ENCODE results near the gene SLC7A1. TPM values are rescaled to one million over a fixed set of nuclear protein-coding genes. Genes with fewer than 3 reads are reported as not detected.

SLC7A1 gene
- total and polyA plus RNA-seq, 3 donors from 2014 or later = 21.4 to 35.7 (median 27.0) TPM

GRCh38 chr13:29505511-29505910 is 90.0 kb downstream of the SLC7A1 start:
- intact Hi-C loops (cut with DNase I; ENCODE audit: low total_unique reads) = loop anchor here (10.0 kb wide), 1 partner anchor 609 kb away; no protein-coding TSS in a partner anchor
- WGBS, 2 donors = 68 to 84% methylated on average over 14 to 17 of the region's 17 CpGs
- Histone ChIP-seq H3K4me1 (peaks cover 4% of the 10 kb centered on the region), H3K9me3 (no peaks in the 10 kb centered on the region), H3K27ac (no peak overlapping the region), H3K4me3 (no peak overlapping the region), H3K27me3 (no peaks in the 10 kb centered on the region), H3K36me3 (ENCODE audit: low read depth, missing control alignments) (no peaks in the 10 kb centered on the region)
- no peak for DNase-seq
- no peak for TF ChIP-seq CTCF (IDR thresholded peaks at IDR 0.05)
- TF ChIP-seq POLR2A (IDR thresholded peaks at IDR 0.05) = no peak

- no peak for DNase-seq
- Histone ChIP-seq H3K27ac (no peak overlapping the region), H3K27me3 (no peaks in the 10 kb centered on the region), H3K9me3 (no peaks in the 10 kb centered on the region), H3K4me1 (peaks cover 4% of the 10 kb centered on the region), H3K36me3 (ENCODE audit: low read depth, missing control alignments) (no peaks in the 10 kb centered on the region), H3K4me3 (no peak overlapping the region)
- intact Hi-C loops (cut with DNase I; ENCODE audit: low total_unique reads) = loop anchor here (10.0 kb wide), 1 partner anchor 610 kb away; no protein-coding TSS in a partner anchor
- 88 to 92% methylated on average over 9 to 15 of the region's 15 CpGs for WGBS, 2 donors
- TF ChIP-seq CTCF (IDR thresholded peaks at IDR 0.05) (no peak), POLR2A (IDR thresholded peaks at IDR 0.05) (no peak)
Observed at GRCh38 chr13:29504691-29505090, 90.8 kb downstream of the SLC7A1 start.

GRCh38 chr13:29503041-29503837 is 92.2 kb downstream of the SLC7A1 start:
- Histone ChIP-seq H3K36me3 (ENCODE audit: low read depth, missing control alignments) (no peaks in the 10 kb centered on the region), H3K4me1 (no peaks in the 10 kb centered on the region), H3K27me3 (no peaks in the 10 kb centered on the region), H3K4me3 (peak overlapping the region in 1 of 2 donors; percentile 7), H3K27ac (no peak overlapping the region), H3K9me3 (no peaks in the 10 kb centered on the region)
- WGBS, 2 donors = 46 to 47% methylated on average over 32 of the region's 32 CpGs
- peak; percentile 37 for DNase-seq
- intact Hi-C loops (cut with DNase I; ENCODE audit: low total_unique reads) = loop anchor here (10.0 kb wide), 1 partner anchor 612 kb away; no protein-coding TSS in a partner anchor
- TF ChIP-seq CTCF (IDR thresholded peaks at IDR 0.05) (no peak), POLR2A (IDR thresholded peaks at IDR 0.05) (no peak)

- intact Hi-C loops (cut with DNase I; ENCODE audit: low total_unique reads) = loop anchor here (10.0 kb wide), 1 partner anchor 612 kb away; no protein-coding TSS in a partner anchor
- Histone ChIP-seq H3K4me3 (peak overlapping the region in 1 of 2 donors; percentile 7), H3K36me3 (ENCODE audit: low read depth, missing control alignments) (no peaks in the 10 kb centered on the region), H3K9me3 (no peaks in the 10 kb centered on the region), H3K4me1 (peaks cover under 1% of the 10 kb centered on the region), H3K27me3 (no peaks in the 10 kb centered on the region), H3K27ac (no peak overlapping the region)
- no peak for DNase-seq
- 70 to 85% methylated on average over 4 to 13 of the region's 13 CpGs for WGBS, 2 donors
- TF ChIP-seq CTCF (IDR thresholded peaks at IDR 0.05) = no peak
- no peak for TF ChIP-seq POLR2A (IDR thresholded peaks at IDR 0.05)
Observed at GRCh38 chr13:29502391-29503008, 93.0 kb downstream of the SLC7A1 start.
